Measurements from ENCODE around the gene UBR4.
"Not testable (repeated sequence)": the region's sequence is repeated elsewhere in the genome, so short reads cannot be mapped to it uniquely, and the experiment has no call there.

The UBR4 gene

DNA sequence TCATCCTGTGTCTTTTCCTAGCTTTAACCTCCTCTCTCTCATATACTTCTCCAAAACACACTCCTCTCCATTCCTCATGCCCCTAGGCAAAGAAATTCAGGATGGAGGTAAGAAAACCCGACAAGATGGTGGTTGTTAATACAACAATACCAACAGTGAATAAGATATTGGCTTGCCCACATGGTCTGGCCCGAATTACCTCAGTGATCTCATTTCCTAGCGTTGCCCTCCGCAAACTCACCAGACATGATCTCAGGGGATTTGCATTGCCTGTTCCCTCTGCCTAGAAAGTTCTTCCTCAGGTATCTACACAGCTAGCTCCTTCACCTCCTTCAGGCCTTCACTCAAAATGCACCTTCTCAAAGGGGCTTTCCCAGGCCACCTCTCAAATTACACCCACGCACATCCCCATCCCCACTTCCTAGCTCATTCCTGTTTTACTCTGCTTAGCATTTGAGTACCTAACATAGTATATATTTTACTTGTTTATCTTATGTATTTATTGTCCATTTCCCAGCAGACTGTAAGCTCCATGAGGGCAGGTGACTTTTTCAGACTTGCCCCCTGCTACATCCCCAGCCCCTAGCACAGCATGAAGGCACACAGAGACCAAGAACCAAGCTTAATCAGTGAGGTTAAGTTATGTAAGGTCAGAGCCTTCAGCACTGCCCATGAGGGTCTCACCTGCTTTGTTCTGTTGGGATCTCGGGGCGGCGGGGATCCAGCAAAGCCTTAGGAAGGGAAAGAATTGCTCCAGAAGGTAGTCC is 10.2 kb upstream of the UBR4 start:
- DNase-seq (ENCODE audit: low read depth in 2 of 2): no peak

DNA sequence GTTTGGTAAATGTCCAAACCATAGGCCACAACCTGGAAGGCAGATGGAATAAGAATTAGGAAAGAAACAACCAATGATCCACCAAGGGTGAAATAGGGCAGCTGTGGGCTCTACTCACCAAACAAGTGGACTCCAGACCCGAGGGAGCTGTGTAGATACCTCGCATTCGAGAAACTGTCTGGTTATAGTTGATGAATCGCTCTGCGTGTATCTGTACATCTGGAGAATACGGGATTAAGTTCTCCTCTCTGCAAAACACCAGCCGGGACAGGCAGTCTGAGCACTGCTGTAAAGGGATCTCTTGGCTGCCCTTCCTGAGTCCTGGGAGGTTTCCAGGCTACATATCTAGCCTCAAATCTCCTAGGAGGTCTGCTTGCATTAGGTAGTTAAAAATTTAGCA is 9.4 kb upstream of the UBR4 start:
- DNase-seq (ENCODE audit: low read depth in 2 of 2): no peak

DNA sequence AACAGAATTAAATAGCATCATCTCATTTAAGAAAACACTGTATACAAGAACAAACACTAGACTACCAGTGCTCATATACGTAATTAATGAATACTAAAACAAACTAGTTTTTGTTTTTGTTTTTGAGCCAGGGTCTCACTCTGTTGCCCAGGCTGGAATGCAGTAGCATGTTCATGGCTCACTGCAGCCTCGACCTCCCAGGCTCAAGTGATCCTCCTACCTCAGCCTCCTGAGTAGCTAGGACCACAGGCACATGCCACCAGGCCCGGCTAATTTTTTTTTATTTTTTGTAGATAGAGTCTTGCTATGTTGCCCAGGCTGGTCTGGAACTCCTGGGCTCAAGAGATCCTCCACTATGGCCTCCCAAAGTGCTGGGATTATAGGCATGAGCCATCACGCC is 6.5 kb upstream of the UBR4 start:
- not testable (repeated sequence) for DNase-seq (ENCODE audit: low read depth in 2 of 2)

DNA sequence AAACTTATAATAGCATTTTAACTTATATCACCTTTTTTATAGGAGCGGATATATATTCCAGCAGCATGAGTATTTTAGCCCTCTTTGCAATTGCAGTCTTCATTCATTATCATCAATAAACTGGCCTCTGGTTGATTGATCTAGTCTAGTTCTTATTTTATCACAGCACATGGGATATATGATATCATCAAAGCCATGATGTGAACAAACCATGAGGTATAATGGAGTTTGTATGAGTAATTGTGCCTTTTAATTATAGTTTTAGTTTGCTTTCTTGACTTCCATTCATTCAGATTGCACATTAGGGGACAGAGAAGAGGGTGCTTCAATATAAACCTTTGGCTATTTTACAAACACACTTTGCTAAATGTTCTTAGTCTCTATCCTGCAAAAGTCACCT is 3.5 kb upstream of the UBR4 start:
- DNase-seq (ENCODE audit: low read depth in 2 of 2): no peak

DNA sequence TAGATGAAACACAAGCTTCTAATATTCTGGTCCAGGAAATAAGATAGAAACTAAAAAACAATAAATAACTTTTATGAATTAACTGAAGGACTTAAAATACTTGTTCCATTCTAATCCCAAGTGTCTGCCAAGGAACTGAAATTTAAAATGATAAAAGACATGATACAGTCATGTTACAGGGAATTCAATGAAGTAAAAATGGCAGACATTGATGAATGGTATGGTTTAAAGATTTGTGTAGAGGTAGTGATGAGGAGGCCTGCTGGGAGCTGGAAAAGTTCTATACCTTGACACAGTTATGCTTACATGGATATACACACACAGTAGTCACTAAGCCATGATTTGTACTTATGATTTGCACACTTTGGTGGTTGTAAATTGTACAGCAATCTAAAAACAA is 2.1 kb upstream of the UBR4 start:
- DNase-seq (ENCODE audit: low read depth in 2 of 2): no peak

DNA sequence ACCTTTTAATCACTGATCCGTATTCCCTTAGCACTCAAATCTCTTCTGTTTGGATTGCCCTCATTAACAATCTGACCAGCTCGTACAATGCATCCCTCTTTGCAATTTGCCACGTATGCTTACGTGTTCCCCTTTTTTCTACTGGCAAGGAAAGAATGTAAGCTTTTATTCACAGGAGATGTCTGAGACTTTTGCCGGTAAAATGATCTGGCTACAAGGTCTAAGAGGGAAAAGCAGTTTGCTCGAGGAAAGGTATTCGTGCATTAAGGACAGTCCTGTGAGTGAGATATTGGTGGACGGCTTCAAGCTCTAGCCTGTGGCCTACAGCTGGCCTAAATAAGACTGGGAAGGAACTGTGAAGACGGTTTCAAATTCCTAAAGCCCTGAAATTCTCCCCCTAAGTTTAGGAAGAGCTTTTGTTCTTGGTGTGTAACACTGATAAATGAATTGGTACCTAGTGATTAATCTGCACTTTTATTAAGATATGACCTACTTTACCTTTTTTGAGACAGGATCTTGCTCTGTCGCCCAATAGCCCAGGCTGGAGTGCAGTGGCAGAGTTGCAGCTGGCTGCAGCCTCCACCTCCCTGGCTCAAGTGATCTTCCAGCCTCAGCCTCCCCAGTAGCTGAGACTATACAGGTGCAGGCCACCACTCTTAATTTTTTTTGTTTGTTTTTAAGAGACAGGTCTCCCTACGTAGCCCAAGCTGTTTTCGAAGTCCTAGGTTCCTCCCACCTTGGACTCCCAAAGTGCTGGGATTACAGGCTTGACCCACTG is 895 bp upstream of the UBR4 start:
- DNase-seq (ENCODE audit: low read depth in 2 of 2): no peak

DNA sequence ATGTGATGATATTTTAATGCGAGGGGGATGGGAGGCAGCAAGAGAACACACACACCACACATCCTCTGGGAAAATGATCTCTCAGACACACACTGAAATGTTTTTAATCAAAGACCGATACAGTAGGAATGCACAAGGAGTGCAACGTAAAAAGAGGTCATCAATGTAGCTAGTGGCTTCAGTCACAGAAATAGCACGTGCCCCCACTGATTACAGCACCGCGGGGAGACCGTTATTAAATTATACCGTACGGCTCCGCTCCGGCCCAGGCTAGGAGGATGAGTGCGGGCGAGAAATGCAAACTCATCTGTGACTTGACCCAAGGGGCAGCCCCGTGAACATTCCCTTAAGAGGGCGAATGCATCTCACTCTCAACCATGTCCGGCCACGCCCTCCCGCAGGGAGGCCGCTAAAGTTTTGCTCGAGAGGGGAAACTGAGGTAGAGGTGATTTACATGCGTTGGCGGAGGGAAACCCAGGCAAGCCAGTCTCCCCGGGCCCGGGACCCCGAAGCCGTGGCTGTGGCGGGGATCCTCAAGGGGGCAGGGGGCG is 552 bp downstream of the UBR4 start:
- DNase-seq (ENCODE audit: low read depth in 2 of 2): peak; percentile 50 to 57

DNA sequence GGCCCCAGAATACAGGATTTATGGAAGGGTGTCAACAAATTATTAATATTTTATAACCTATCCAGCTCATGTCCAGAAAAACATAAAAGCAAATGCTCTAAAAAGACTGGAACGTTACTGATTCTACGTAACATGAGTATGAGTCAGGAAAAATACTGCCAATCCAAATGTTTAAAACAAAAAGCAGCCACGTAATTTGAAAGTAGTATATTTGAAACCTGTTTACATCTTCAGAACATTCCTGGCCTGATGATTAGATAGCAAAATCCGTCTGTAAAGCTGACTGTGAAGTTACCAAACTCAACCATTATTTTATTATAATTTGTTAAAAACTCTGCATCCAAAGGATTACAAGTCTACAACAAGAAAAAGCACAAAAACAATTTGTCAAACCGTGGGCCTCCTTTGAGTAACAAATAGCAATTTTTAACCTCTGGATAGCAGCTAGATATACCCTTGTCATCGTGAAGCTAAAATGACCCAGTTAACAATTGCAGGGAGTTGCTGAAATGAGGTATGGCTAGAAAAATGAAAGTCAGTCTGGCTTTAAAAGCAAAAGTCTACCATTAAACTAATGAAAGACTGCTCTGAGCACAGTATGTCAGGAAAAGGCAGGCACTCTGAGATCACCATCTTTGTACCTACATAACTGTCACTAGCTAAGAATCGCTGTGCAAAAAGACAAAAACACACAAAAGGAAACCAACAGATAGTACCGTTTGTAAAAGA is 1.2 kb downstream of the UBR4 start:
- no peak for DNase-seq (ENCODE audit: low read depth in 2 of 2)

DNA sequence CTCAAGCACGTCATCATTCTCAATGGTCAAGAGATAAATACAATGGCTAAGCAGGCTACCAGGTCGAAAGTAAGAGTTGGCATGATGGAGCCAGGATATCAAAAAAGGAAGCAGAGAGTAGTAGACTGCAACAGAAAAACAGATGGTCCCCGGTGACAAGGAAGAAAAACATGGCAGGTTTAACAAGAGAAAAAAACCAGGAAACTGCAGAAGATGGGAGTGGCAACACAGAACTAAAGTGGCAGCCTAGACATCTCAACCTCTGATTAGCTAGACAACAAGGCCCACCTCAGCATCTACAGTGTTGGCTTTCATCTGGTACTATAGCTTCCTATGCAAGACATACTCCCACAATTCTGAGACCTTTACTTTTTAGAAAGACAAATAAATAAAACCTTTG is 3.1 kb downstream of the UBR4 start:
- DNase-seq (ENCODE audit: low read depth in 2 of 2): no peak

DNA sequence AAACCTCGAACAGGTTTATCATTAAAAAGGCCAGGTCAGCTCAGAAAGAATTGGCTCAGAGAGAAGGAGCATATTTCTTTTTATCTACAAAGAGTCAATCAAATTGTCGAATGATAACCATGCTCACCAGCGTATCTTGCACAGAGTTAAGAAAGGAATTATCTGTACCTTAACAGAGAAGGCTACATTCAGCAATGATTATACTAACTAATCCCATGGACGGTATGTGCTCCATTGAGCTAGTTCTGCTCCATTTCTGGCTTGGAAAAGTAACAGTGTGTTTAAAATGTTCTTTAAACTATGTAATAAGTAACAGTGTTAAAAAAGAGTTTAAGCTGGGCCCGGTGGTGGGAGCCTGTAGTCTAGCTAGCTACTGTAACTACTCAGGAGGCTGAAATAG is 4.2 kb downstream of the UBR4 start:
- DNase-seq (ENCODE audit: low read depth in 2 of 2): no peak

DNA sequence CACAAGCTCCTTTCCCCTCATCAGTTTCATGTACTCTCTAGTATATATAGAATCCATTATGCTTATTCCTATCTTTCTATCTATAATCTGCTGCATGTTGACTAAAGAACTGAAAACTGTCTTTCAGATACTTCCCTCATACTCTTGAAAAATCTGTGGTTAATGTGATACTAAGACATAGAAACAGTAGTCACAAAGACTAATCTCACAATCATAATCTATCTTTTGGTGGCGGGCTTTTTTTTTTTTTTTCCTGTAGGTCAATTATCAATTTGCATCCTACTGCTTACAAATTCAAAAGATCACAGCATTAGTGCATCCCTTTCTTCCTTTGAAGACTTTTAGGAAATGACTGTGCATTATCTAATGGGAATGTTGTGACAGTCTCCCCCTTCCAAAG is 4.7 kb downstream of the UBR4 start:
- no peak for DNase-seq (ENCODE audit: low read depth in 2 of 2)

DNA sequence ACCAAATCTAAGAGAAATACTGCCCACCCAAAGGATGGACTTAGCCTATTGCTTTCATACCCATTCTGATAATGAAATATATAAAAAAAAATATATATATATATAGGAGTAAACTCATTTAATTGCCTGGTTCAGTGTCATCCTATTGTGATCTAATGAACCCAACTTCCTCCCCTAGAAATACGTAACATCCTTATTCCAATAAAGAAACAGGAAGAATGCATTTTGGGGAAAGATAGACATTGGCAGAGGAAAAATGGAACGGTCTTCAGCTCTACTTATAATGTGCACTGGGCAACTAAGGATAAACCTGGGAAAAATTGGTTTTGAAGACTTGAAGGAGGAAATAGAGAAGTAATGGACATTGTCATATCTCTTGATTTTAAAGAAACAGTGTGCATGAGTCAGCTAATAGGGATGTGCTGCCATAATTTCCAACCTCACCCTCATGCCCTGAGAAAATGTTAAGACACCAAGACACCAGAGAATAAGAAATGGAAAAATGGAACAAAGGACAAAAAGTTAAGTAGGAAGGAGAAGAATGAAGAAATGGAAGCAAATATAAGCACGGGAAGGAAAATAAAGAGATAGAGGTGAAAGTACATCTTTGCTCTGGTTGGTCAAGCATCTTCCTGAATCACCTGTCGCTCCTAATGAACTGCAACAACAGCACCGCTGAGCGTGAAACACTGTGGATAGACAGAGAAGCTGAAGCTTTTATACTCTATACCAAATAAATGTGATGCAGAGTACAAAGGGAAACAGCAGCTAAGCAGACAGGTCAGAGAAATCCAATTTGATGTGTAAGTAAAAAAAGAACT is 5.4 kb downstream of the UBR4 start:
- DNase-seq (ENCODE audit: low read depth in 2 of 2): no peak

DNA sequence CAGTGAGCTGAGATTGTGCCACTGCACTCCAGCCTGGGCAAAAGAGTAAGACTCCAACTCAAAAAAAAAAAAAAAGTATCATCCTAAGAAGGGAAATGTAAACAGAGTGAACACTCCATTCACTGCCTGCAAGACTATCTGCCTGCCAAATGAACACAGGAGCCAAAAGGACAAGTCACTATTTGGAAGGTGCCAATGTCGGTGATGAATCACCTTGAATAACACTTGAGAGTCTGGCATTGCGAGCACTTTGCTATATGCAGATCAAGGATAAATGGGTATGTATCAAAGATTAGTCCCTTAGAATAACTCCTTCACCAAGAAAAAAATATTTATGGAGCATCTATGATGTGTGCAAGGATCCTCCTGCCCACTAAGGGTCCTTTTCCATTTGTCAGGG is 6.6 kb downstream of the UBR4 start:
- no peak for DNase-seq (ENCODE audit: low read depth in 2 of 2)

DNA sequence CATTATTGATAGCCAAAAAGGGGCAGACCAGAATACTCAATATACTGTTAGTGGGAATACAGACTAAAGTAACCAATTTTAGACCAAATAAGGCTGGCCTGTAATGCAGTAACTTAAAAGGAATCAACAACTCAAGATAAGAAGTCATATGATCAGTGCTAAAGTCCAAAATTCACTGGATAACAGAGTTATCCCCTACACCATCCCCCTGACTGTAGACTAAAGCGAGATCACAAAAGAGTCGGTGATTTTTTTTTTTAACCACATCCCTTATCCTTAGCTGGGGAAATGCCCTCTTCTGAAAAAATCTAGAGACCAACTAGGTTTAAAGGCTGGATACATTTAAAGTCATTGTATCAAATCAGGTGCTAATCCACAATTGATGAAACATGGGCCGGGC is 7.7 kb downstream of the UBR4 start:
- no peak for DNase-seq (ENCODE audit: low read depth in 2 of 2)

DNA sequence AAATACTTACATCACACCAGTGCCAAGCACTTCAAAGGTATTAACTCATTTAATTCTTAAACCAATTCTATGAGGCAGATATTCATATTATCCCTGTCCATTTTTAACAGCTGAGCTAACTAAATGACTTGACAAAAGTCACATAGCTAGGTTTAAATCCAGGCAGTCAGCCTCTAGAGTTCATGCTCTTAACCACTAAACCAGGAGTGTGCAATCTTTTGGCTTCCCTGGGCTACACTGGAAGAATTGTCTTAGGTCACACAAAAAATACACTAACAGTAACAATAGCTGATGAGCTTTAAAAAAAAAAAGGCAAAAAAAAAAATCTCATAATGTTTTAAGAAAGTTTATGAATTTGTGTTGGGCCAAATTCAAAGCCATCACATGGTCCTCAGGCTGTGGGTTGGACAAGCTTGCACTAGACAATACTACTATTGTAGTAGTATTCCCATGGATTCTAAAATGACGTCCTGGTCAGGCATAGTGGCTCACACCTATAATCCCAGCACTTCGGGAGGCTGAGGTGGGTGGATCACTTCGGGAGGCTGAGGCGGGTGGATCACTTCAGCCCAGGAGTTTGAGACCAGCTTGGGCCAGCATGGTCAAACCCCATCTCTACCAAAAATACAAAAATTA is 10.0 kb downstream of the UBR4 start:
- no peak for DNase-seq (ENCODE audit: low read depth in 2 of 2)

DNA sequence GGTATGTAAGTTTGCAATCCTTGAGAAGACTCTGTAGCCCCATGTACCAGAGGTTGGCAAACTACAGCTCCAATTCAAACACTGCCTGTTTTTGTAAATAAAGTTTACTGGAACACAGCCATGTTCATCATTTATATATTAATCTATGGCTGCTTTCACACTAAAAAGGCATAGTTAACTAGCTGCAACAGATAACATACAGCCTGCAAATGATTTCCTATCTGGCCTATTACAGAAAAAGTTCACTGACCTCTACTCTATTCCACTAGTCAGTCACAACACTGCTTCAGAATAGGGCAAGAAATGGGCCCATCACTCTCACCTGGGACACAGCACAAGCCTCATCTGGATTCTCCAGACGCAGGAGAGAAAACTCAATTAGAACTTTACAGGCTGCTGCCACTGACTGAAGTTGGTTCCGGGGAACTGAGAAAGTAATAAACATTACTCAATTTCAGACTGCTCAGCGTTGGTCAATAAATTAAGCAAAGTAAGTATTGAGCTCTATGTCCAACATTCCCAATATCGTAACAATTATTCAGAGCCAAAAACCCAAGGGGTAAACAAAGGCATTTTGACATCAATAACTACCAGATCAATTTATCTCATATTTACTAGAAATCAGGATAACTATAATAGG is 10.6 kb downstream of the UBR4 start:
- DNase-seq (ENCODE audit: low read depth in 2 of 2): no peak

DNA sequence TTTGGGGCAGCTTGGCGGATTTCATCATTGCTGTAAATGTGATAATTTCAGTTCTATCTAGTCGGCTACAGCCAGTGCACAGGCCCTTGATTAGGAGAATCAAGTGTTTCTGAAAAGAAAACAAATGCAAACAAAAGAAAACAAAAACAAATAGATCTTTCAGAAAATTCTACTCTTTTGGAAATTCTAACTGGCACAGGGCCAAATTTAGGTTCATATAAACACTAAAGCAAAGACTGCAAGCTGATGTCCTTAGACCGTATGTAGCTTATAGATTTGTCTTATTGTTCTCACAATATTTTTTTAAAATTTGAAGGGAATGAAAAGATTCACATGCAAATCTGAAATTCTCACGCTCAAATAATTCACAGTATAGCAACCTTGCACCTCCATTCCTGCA is 11.2 kb downstream of the UBR4 start:
- DNase-seq (ENCODE audit: low read depth in 2 of 2): no peak

DNA sequence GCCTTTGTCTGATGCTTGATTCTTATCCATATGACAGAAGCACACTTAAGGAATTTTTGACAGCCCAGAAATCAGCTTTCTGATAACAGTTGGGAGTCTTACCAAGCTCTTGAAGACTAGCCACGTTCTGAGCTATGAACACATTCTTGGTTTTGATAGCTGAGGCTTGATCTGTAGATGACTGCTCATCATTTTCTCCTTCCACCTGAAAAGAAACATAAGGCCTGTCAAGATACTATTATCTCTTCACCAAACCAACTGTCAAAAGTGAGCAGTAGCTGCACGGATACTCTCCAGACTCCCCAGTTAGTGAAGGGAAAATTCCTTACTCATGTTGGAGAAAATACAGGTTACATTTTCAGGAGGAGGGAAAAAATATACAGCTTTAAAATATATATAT is 12.2 kb downstream of the UBR4 start:
- no peak for DNase-seq (ENCODE audit: low read depth in 2 of 2)

DNA sequence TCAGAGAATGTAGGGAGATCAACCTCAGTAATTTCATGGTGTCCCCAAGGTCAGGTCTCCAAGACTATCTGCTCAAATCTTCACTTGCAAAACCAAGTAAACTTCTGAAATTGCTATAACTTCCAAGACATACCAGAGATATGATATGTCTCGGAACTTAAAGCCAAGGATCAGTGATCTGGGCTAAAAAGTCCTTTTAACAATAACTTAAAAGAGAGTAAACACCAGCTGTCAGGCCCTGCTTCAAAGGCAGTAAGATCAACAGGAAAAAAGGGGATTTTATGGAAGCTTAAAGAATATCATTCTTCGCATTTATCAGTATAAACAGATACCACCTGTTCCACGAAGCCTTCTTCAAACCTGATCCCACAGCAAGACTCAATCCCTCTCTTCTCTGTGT is 13.7 kb downstream of the UBR4 start:
- DNase-seq (ENCODE audit: low read depth in 2 of 2): no peak

DNA sequence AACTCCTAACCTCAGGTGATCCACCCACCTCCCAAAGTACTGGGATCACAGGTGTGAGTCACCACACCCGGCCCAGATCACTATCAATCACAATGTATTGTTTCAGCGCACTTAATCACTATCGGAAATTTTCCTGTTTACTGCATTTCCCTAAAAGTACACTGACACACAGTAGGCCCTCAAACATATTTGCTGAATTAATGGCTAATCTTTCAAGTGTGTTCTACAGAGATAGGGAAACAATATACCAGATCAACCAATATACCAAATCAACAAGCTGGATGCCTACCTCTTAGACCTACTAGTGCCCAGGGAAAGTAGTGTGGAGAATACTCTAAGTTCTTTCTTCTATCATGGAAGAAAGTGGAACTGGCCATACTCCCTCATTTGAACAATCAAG is 17.1 kb downstream of the UBR4 start:
- DNase-seq (ENCODE audit: low read depth in 2 of 2): no peak

DNA sequence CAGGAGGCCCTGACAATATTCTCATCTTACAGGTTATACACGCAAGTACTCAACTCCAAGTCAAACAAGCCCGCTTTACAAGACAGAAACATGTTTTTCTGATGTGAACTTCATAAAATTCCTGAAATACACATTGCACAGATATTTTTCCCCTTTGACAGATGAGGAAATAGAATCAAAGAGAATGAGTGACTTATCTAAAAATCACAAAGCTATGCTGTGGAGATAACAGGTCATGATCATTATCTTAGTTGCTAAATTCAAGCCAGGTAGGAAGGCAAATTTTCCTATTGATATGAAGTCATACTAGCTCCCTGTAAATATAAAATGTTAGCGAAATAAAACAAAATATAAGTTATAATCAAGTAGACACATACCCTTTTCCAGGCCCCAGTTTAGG is 18.3 kb downstream of the UBR4 start:
- DNase-seq (ENCODE audit: low read depth in 2 of 2): no peak
